Keratinocyte (primary cell): ENCODE measurements around the gene XPC. TPM values are rescaled to one million over a fixed set of nuclear protein-coding genes. Genes with fewer than 3 reads are reported as not detected.

Source experiments
- DNase-seq: peaks from one replicate; pipeline ENCODE4 v3.0.0-alpha.2; 2011; ENCODE audit warnings: low read depth, missing footprints, low spot score
- FAIRE-seq: peaks from 2 replicates; lab custom pipeline; 2011; peaks lifted over from hg19 to GRCh38; lab: Jason Lieb, UNC
- H2AFZ ChIP-seq: 2 replicates; pipeline ENCODE4 v1.6.0; 2012; ENCODE audit warnings: low read length, control low read depth, inconsistent platforms; ENCODE audit not compliant: control insufficient read depth
- H3K27ac ChIP-seq: 2 replicates; pipeline ENCODE4 v1.5.1; 2011; ENCODE audit warnings: low read length; ENCODE audit not compliant: control insufficient read depth, insufficient read depth
- H3K27me3 ChIP-seq: 3 replicates; pipeline ENCODE4 v1.6.0; 2011; ENCODE audit warnings: low read length; ENCODE audit not compliant: control insufficient read depth, insufficient read depth; ENCODE audit errors: extremely low read depth
- H3K36me3 ChIP-seq, 2 experiments: 2 replicates in 1 of 2; 3 replicates in 1 of 2; pipeline ENCODE4 v1.5.1; 2011; ENCODE audit warnings: low read length in 2 of 2, mild to moderate bottlenecking in 1 of 2; ENCODE audit not compliant: control insufficient read depth in 2 of 2, insufficient read depth in 2 of 2; ENCODE audit errors: extremely low read depth in 1 of 2
- H3K4me1 ChIP-seq: 3 replicates; pipeline ENCODE4 v1.5.1; 2011; ENCODE audit warnings: low read length; ENCODE audit not compliant: control insufficient read depth, insufficient read depth; ENCODE audit errors: extremely low read depth
- H3K4me2 ChIP-seq: 3 replicates; pipeline ENCODE4 v1.6.0; 2011; ENCODE audit warnings: low read depth, low read length; ENCODE audit not compliant: control insufficient read depth, insufficient read depth; ENCODE audit errors: extremely low read depth
- H3K4me3 ChIP-seq, 3 experiments: fragments of 200-600 bp in 1 of 3; sonication (generic) in 1 of 3; 2 replicates in 2 of 3; 3 replicates in 1 of 3; pipeline ENCODE4 v1.5.1; 2011 to 2016; ENCODE audit warnings: low read length in 3 of 3, mild to moderate bottlenecking in 3 of 3, control low read depth in 2 of 3, inconsistent platforms in 1 of 3, low read depth in 1 of 3, mixed read lengths in 1 of 3, mixed run types in 1 of 3, moderate library complexity in 1 of 3; ENCODE audit not compliant: control insufficient read depth in 2 of 3, insufficient read depth in 2 of 3; ENCODE audit errors: extremely low read depth in 1 of 3
- H3K79me2 ChIP-seq: 2 replicates; pipeline ENCODE4 v1.6.0; 2012; ENCODE audit warnings: low read length; ENCODE audit not compliant: control insufficient read depth, insufficient read depth
- H3K9ac ChIP-seq: 3 replicates; pipeline ENCODE4 v1.6.0; 2011; ENCODE audit warnings: low read length; ENCODE audit not compliant: control insufficient read depth, insufficient read depth; ENCODE audit errors: extremely low read depth
- H3K9me1 ChIP-seq: 3 replicates; pipeline ENCODE4 v1.6.0; 2011; ENCODE audit warnings: low read length; ENCODE audit not compliant: control insufficient read depth, insufficient read depth; ENCODE audit errors: extremely low read depth
- H3K9me3 ChIP-seq: 2 replicates; pipeline ENCODE4 v1.5.1; 2012; ENCODE audit warnings: low read depth, low read length; ENCODE audit not compliant: control insufficient read depth
- H4K20me1 ChIP-seq: 3 replicates; pipeline ENCODE4 v1.6.0; 2011; ENCODE audit warnings: low read length; ENCODE audit not compliant: control insufficient read depth, insufficient read depth; ENCODE audit errors: extremely low read depth
- EZH2 ChIP-seq: IDR thresholded peaks from one replicate; pipeline ENCODE4 v1.6.1; 2012; ENCODE audit warnings: inconsistent platforms, mild to moderate bottlenecking, low read length, moderate library complexity
- dilution Hi-C: fragments of 300-500 bp; cut with MboI; formaldehyde crosslinking; loops from one replicate; pipeline ENCODE4 v1.7.0; 2020; ENCODE audit warnings: low sequenced_read_pairs; ENCODE audit not compliant: extremely low pct_ligation_motif_present
- polyA plus RNA-seq, 5 experiments: library from polyadenylated mRNA; depleted of rRNA in 3 of 5; stranded (reverse) in 3 of 5; stranded (forward) in 1 of 5; unstranded in 1 of 5; fragments of >200 nt; gene quantifications; 1 replicate in 1 of 5; 2 replicates in 3 of 5; 3 replicates in 1 of 5; pipeline versions ENCODE4 v1.2.1 to v1.2.3, GENCODE V29; 2011 to 2012; ENCODE audit warnings: missing spikeins in 2 of 5, low read depth in 1 of 5, low replicate concordance in 1 of 5
- TF ChIP-seq, protein P1 (sequence below), 3 experiments: IDR thresholded peaks in 1 of 3; conservative IDR thresholded peaks in 1 of 3; optimal IDR thresholded peaks in 1 of 3; 2 replicates in 2 of 3; 3 replicates in 1 of 3; pipeline versions ENCODE3 to v1.5.1; 2011; ENCODE audit warnings: low read length in 3 of 3, mild to moderate bottlenecking in 3 of 3, moderate library complexity in 2 of 3, control low read depth in 1 of 3, inconsistent platforms in 1 of 3; ENCODE audit not compliant: insufficient read depth in 2 of 3; ENCODE audit errors: extremely low read depth in 1 of 3

The XPC gene
- polyA plus RNA-seq, 1 donor (not counting 4 experiments of a cell fraction or from before 2014, with no cell fraction given) = 24.9 TPM

- TF ChIP-seq, protein P1, sequence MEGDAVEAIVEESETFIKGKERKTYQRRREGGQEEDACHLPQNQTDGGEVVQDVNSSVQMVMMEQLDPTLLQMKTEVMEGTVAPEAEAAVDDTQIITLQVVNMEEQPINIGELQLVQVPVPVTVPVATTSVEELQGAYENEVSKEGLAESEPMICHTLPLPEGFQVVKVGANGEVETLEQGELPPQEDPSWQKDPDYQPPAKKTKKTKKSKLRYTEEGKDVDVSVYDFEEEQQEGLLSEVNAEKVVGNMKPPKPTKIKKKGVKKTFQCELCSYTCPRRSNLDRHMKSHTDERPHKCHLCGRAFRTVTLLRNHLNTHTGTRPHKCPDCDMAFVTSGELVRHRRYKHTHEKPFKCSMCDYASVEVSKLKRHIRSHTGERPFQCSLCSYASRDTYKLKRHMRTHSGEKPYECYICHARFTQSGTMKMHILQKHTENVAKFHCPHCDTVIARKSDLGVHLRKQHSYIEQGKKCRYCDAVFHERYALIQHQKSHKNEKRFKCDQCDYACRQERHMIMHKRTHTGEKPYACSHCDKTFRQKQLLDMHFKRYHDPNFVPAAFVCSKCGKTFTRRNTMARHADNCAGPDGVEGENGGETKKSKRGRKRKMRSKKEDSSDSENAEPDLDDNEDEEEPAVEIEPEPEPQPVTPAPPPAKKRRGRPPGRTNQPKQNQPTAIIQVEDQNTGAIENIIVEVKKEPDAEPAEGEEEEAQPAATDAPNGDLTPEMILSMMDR (optimal IDR thresholded peaks at IDR 0.05 in 1 of 3, IDR thresholded peaks at IDR 0.05 in 1 of 3, conservative IDR thresholded peaks at IDR 0.05 in 1 of 3; ENCODE audit: extremely low read depth in 1 of 3, insufficient read depth in 2 of 3, low read length in 3 of 3) = no peak
- TF ChIP-seq EZH2 = no peak
- H4K20me1 ChIP-seq = no peaks in the 10 kb centered on the region
- no peaks in the 10 kb centered on the region for H3K4me1 ChIP-seq
- H3K36me3 ChIP-seq = no peaks in the 10 kb centered on the region
- no peak overlapping the region for H3K4me2 ChIP-seq
- no peak for DNase-seq
- no peak overlapping the region for H2AFZ ChIP-seq
- H3K79me2 ChIP-seq = no peaks in the 10 kb centered on the region
- H3K9me3 ChIP-seq = no peaks in the 10 kb centered on the region
- no peak for FAIRE-seq
- no peak overlapping the region for H3K4me3 ChIP-seq
- no peak overlapping the region for H3K27ac ChIP-seq
- no peaks in the 10 kb centered on the region for H3K27me3 ChIP-seq
- no peaks in the 10 kb centered on the region for H3K9me1 ChIP-seq
- dilution Hi-C loops = no loop called here
- H3K9ac ChIP-seq = no peak overlapping the region
Measured at GRCh38 chr3:14210290-14210688, 31.9 kb upstream of the XPC start.

DNA sequence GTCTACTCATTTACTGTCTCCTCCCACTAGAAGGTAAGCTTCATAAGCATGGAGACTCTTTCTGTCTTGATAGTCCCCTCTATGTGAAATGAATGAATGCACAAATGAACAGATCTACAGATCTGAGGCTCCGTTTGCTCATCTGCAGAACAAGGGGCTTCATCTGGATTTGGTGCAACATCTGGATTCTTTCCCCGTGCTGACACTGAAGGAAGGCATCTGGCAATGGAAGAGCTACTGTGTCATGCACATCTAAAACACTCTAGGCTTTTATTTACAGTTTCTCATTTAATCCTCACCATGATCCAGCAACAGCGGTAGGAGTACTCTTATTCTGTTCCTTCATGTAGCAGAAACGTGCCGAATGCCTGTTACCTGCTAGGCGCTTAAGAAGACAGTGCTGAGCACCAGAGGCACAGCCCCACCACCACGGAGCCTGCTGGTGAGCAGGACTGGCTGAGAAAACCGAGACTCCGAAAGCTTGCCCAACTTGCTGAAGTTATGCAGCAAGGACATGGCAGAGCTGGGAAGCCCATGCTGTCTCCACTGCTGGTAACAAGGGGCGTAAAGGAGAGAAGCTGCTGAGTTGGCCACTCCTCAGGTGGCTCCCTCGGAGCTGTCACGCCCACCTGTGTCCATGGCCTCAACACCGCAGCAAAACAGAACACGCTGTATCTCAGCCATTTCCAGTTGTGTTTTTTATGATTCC is 31.3 kb upstream of the XPC start:
- Histone ChIP-seq H3K9me1 (no peaks in the 10 kb centered on the region), H2AFZ (no peak overlapping the region), H3K79me2 (no peaks in the 10 kb centered on the region), H3K4me1 (no peaks in the 10 kb centered on the region), H3K36me3 (no peaks in the 10 kb centered on the region), H3K4me3 (no peak overlapping the region), H3K27ac (no peak overlapping the region), H3K9ac (no peak overlapping the region), H3K9me3 (no peaks in the 10 kb centered on the region), H3K27me3 (no peaks in the 10 kb centered on the region), H4K20me1 (no peaks in the 10 kb centered on the region), H3K4me2 (no peak overlapping the region)
- no peak for FAIRE-seq
- no peak for DNase-seq
- TF ChIP-seq, protein P1 (optimal IDR thresholded peaks at IDR 0.05 in 1 of 3, IDR thresholded peaks at IDR 0.05 in 1 of 3, conservative IDR thresholded peaks at IDR 0.05 in 1 of 3; ENCODE audit: extremely low read depth in 1 of 3, insufficient read depth in 2 of 3, low read length in 3 of 3) = no peak
- no peak for TF ChIP-seq EZH2
- dilution Hi-C loops = no loop called here
